ENCODE results near the gene CLEC3A.
"Not testable (repeated sequence)": the region's sequence is repeated elsewhere in the genome, so short reads cannot be mapped to it uniquely, and the experiment has no call there.

Gene CLEC3A

DNA sequence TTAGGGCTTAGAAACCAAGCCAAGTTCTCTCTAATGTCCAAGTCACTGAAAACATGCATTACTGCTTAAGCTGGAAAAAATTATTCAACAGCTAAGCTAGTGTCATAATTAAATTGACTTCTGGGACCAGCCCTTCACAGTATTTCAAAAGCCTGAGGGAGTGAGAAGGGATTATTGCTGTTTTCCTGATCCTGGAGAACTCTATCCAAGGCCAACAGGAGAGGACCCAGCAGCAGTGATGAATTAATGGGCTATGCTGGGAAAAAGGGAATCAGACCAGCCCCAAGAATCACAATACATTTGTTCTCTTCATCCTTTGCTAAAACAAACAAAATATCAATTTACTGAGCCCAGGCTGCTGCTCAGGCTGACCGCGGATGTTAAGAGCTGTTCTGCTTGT lies 34.5 kb upstream of the CLEC3A start:
- TF ChIP-seq, protein P1, sequence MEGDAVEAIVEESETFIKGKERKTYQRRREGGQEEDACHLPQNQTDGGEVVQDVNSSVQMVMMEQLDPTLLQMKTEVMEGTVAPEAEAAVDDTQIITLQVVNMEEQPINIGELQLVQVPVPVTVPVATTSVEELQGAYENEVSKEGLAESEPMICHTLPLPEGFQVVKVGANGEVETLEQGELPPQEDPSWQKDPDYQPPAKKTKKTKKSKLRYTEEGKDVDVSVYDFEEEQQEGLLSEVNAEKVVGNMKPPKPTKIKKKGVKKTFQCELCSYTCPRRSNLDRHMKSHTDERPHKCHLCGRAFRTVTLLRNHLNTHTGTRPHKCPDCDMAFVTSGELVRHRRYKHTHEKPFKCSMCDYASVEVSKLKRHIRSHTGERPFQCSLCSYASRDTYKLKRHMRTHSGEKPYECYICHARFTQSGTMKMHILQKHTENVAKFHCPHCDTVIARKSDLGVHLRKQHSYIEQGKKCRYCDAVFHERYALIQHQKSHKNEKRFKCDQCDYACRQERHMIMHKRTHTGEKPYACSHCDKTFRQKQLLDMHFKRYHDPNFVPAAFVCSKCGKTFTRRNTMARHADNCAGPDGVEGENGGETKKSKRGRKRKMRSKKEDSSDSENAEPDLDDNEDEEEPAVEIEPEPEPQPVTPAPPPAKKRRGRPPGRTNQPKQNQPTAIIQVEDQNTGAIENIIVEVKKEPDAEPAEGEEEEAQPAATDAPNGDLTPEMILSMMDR (conservative IDR thresholded peaks at IDR 0.05; ENCODE audit: low read length): no peak
- no peak overlapping the region for H3K4me3 ChIP-seq (ENCODE audit: low read length)
- DNase-seq (ENCODE audit: low read depth): no peak

DNA sequence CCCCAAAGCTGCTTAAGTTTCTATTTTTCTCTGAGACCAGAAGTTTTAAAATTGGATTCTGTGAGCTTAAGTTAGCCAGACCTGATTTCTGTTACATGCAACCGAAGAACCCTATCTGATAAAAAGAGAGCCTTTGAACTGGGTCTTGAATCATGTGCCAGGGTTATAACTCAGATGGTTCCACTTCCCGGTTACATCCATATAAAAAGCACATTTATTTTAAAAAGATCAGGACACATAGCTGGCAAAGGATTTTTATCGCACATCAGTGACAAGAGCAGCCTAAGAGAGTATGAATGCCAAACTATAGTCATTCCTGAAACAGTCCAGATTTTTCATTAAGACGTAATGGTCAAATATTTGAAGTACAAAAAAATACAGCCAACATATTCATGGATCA lies 32.5 kb upstream of the CLEC3A start:
- no peak for DNase-seq (ENCODE audit: low read depth)
- TF ChIP-seq, protein P1 (conservative IDR thresholded peaks at IDR 0.05; ENCODE audit: low read length): no peak
- no peak overlapping the region for H3K4me3 ChIP-seq (ENCODE audit: low read length)

DNA sequence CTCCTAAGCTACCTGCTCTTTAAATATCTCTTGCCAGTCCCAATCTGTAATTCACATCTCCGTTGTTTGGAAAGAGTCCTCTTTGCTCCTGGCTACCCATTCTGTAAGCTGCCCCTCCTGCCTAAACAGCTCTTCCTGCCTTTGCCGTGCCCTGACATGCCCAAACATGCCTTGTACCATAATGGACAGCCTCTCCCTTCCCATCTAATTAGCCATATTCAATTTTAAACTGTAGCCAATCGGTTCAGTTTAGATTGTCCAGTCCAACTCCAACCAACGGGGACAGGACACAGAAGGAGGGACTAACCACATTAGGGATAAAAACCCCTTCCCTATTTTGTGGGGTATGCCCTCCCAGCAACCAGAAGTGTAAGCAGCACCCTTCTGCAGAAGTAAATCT lies 30.6 kb upstream of the CLEC3A start:
- H3K4me3 ChIP-seq (ENCODE audit: low read length): no peak overlapping the region
- TF ChIP-seq, protein P1 (conservative IDR thresholded peaks at IDR 0.05; ENCODE audit: low read length): no peak
- DNase-seq (ENCODE audit: low read depth): no peak

DNA sequence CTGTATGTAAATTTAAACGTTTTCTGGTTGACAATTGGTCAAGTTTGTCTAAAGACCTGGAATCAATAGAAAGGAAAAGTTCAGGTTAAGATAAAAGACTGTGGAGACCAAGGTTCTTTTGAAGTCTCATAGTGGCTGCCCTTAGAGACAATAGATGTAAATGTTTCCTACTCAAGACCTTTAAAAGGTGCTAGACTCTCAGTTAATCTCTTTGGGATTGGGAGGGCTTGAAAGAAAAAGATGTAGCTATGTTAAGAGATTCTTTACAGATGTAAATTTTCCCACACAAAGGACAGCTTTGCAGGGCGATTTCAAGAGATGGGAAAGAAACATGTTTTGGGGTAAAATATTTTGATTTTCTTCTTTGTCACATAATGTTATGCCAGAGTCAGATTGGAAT lies 30.0 kb upstream of the CLEC3A start:
- not testable (repeated sequence) for DNase-seq (ENCODE audit: low read depth); H3K4me3 ChIP-seq (ENCODE audit: low read length)

DNA sequence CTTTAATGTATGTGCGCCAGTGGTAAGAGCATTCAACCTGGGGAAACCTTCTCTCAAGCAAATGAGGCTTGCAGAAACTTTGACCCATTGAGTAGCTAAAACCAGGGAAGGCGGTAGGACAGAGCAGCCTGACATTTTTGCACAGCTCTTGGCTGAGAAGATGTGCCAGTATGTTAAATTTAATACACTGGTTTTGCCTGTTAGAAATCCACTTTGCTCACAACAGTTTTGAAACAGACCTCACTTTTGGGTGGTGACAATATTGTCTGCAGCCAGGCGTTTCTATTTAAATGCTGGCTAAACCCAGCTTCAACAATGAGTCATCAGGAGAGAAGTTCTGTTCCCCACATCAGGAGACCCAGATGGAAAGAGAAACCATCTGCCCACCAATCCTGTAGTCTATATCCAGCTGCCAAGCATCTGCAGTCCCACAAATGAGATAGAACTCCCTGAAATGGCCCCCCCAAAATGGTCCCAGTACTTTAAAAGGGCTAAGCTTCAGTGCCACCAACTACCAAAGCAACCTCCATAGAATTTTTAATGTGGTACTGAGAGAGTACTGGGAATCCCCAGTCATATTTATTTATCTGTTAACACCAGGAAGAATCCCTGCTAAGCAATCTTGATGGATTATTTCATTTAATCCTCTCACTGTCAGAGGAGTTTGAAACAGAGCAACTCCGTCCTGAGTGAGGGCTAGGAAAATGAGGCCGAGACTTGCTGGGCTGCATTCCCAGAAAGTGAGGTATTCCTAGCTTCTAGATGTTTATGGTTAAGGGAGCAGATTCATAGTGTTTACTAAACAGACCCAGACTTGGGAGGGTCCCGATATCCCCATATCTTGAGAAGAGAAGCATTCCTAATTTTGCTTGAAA lies 29.0 kb upstream of the CLEC3A start:
- TF ChIP-seq, protein P1 (conservative IDR thresholded peaks at IDR 0.05; ENCODE audit: low read length): no peak
- DNase-seq (ENCODE audit: low read depth): peak; percentile 76
- H3K4me3 ChIP-seq (ENCODE audit: low read length): peak overlapping the region; percentile 1; the same call in 1 of the 2 replicates

DNA sequence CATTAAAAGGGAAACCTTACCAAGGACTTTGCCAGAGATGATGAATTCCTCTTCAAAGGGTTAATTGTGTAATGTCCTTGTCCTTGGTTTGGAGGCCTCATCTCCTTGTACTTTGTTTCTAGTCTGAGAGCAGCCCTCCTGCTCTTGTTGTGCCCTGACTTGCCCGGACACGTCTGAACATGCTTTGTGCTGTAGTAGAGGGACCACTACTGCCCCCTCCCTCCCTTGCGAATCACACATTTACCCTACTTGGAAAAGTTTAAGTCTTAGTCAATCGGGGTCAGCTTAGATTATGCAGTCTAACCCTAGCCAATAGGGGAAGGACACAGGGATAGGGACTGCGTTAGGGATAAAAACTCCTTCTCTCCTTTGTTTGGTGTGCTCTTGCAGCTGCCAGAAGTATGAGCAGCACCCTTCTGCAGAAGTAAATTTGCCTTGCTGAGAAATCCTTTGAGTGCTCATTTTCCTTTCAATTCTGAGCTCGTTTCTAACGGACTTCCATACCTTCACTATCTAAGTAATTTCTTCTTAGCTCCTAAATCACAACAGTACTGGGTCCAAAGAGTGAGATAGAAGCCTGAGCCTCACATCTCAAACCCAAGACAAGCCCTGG lies 26.4 kb upstream of the CLEC3A start:
- H3K4me3 ChIP-seq (ENCODE audit: low read length): no peak overlapping the region
- DNase-seq (ENCODE audit: low read depth): no peak
- TF ChIP-seq, protein P1 (conservative IDR thresholded peaks at IDR 0.05; ENCODE audit: low read length): no peak

DNA sequence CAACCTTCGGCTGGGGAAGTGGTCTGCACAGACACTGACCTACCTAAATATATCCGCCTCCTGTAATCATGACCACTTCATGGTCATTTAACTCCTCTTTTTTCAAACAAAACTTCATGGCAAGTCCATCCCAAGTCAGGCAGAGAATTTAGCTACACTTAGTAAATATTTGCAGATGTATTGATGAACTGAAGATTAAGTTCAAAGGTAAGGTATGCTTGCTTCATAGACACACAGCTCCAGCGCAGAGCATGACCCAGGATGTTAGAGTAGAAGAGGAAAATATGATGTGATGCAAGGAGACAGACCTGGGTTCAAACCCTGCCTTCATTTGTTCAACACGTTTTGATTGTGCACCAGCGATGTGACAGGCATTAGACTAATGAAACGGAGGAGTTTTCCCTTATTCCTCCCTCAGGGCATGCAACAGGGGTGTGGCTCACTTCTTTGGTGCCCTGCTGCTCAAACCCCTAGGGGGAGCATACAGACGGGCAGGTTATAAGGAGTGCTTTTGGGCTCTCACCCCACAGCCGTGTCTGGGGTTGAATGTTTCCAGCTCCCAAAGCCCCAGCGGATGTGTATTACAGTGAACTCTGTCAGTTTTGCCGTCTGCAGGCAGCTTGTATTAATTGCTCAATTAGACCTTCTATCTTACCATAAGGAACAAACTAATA lies 23.9 kb upstream of the CLEC3A start:
- no peak for DNase-seq (ENCODE audit: low read depth)
- TF ChIP-seq, protein P1 (conservative IDR thresholded peaks at IDR 0.05; ENCODE audit: low read length): no peak
- H3K4me3 ChIP-seq (ENCODE audit: low read length): no peak overlapping the region

Measured in AG10803 (cell line).